ENCODE measurements around the gene PTPN14. TPM values are rescaled to one million over a fixed set of nuclear protein-coding genes. Genes with fewer than 3 reads are reported as not detected.

The PTPN14 gene
- total RNA-seq, 1 donor from 2014 or later = 27.2 TPM

GRCh38 chr1:214475331-214475730, 76.1 kb downstream of the PTPN14 start:
- no peaks in the 10 kb centered on the region for H3K4me1 ChIP-seq
- no peaks in the 10 kb centered on the region for H3K36me3 ChIP-seq
- no peak overlapping the region for H3K27ac ChIP-seq
- intact Hi-C loops (cut with DNase I) = no loop called here
- no peaks in the 10 kb centered on the region for H3K27me3 ChIP-seq
- no peaks in the 10 kb centered on the region for H3K9me3 ChIP-seq
- DNase-seq (ENCODE audit: low spot score in 2 of 2) = no peak
- no peak for TF ChIP-seq CTCF (IDR thresholded peaks at IDR 0.05)
- no peak overlapping the region for H3K4me3 ChIP-seq

GRCh38 chr1:214474467-214474866, 76.9 kb downstream of the PTPN14 start:
- no peak overlapping the region for H3K27ac ChIP-seq
- H3K9me3 ChIP-seq = no peaks in the 10 kb centered on the region
- no peak for DNase-seq (ENCODE audit: low spot score in 2 of 2)
- no peaks in the 10 kb centered on the region for H3K27me3 ChIP-seq
- no peak for TF ChIP-seq CTCF (IDR thresholded peaks at IDR 0.05)
- intact Hi-C loops (cut with DNase I) = no loop called here
- H3K4me1 ChIP-seq = no peaks in the 10 kb centered on the region
- H3K36me3 ChIP-seq = no peaks in the 10 kb centered on the region
- H3K4me3 ChIP-seq = no peak overlapping the region

GRCh38 chr1:214473862-214474261, 77.5 kb downstream of the PTPN14 start:
- TF ChIP-seq CTCF (IDR thresholded peaks at IDR 0.05) = no peak
- H3K27me3 ChIP-seq = no peaks in the 10 kb centered on the region
- H3K36me3 ChIP-seq = no peaks in the 10 kb centered on the region
- DNase-seq (ENCODE audit: low spot score in 2 of 2) = no peak
- intact Hi-C loops (cut with DNase I) = no loop called here
- no peak overlapping the region for H3K4me3 ChIP-seq
- H3K27ac ChIP-seq = no peak overlapping the region
- no peaks in the 10 kb centered on the region for H3K9me3 ChIP-seq
- no peaks in the 10 kb centered on the region for H3K4me1 ChIP-seq

GRCh38 chr1:214473387-214473786, 78.0 kb downstream of the PTPN14 start:
- DNase-seq (ENCODE audit: low spot score in 2 of 2) = no peak
- H3K9me3 ChIP-seq = no peaks in the 10 kb centered on the region
- H3K36me3 ChIP-seq = no peaks in the 10 kb centered on the region
- H3K4me3 ChIP-seq = no peak overlapping the region
- no peaks in the 10 kb centered on the region for H3K27me3 ChIP-seq
- H3K27ac ChIP-seq = no peak overlapping the region
- no peaks in the 10 kb centered on the region for H3K4me1 ChIP-seq
- no peak for TF ChIP-seq CTCF (IDR thresholded peaks at IDR 0.05)
- intact Hi-C loops (cut with DNase I) = no loop called here

- Histone ChIP-seq H3K4me3 (no peak overlapping the region), H3K27me3 (no peaks in the 10 kb centered on the region), H3K27ac (no peak overlapping the region), H3K36me3 (no peaks in the 10 kb centered on the region), H3K4me1 (no peaks in the 10 kb centered on the region), H3K9me3 (no peaks in the 10 kb centered on the region)
- TF ChIP-seq CTCF (IDR thresholded peaks at IDR 0.05) = no peak
- no peak for DNase-seq (ENCODE audit: low spot score in 2 of 2)
- intact Hi-C loops (cut with DNase I) = no loop called here
Observed at GRCh38 chr1:214472364-214472763, 79.0 kb downstream of the PTPN14 start.

- TF ChIP-seq CTCF (IDR thresholded peaks at IDR 0.05) = no peak
- Histone ChIP-seq H3K27me3 (no peaks in the 10 kb centered on the region), H3K4me3 (no peak overlapping the region), H3K9me3 (no peaks in the 10 kb centered on the region), H3K36me3 (no peaks in the 10 kb centered on the region), H3K27ac (no peak overlapping the region), H3K4me1 (peaks cover 0 to 5% of the 10 kb centered on the region in 2 donors)
- DNase-seq (ENCODE audit: low spot score in 2 of 2) = no peak
- intact Hi-C loops (cut with DNase I) = no loop called here
Observed at GRCh38 chr1:214471458-214471857, 79.9 kb downstream of the PTPN14 start.
